AG04450 (cell line): ENCODE results near the gene ZNF106. TPM values are rescaled to one million over a fixed set of nuclear protein-coding genes. Genes with fewer than 3 reads are reported as not detected.

Experiments
- CTCF ChIA-PET: fragments of 300-600, 350-600 bp; formaldehyde crosslinking; extraction: SDS; loops from one replicate; lab custom pipeline; 2022; ENCODE audit warnings: antibody characterized with exemption, inconsistent platforms; lab: Charles Lee
- POLR2A ChIA-PET: fragments of 350-600 bp; formaldehyde crosslinking; extraction: SDS; loops from one replicate; lab custom pipeline; 2021; ENCODE audit warnings: antibody characterized with exemption, inconsistent platforms; lab: Yijun Ruan, JAX
- DNase-seq: peaks from one replicate; pipeline ENCODE4 v3.0.0-alpha.2; 2011; ENCODE audit warnings: low read depth, low spot score
- H3K27ac ChIP-seq: one replicate; pipeline ENCODE4 v1.5.1; 2012; ENCODE audit warnings: low read depth, low read length, control low read depth
- H3K27me3 ChIP-seq: one replicate; pipeline ENCODE4 v1.6.0; 2012; ENCODE audit warnings: low read length; ENCODE audit not compliant: control insufficient read depth, insufficient read depth
- H3K4me3 ChIP-seq: 2 replicates; pipeline ENCODE4 v1.5.1; 2011; ENCODE audit warnings: mild to moderate bottlenecking, low read depth, low read length, control low read depth
- H3K9me3 ChIP-seq: 2 replicates; pipeline ENCODE4 v1.5.1; 2012; ENCODE audit warnings: low read length; ENCODE audit not compliant: control insufficient read depth, insufficient read depth
- CTCF ChIP-seq: IDR thresholded peaks from 2 replicates; pipeline ENCODE4 v1.5.1; 2011; ENCODE audit warnings: low read depth, low read length, control low read depth, inconsistent platforms
- polyA plus RNA-seq: library from polyadenylated mRNA; depleted of rRNA; stranded (reverse); fragments of >200 nt; gene quantifications from 2 replicates; pipeline ENCODE4 v1.2.3, GENCODE V29; 2011

ZNF106 gene
- polyA plus RNA-seq, 1 experiment, result 67.4 TPM

GRCh38 chr15:42384597-42384996 lies 106.3 kb downstream of the ZNF106 start:
- peaks cover 4% of the 10 kb centered on the region for H3K27me3 ChIP-seq
- H3K9me3 ChIP-seq, result no peaks in the 10 kb centered on the region
- DNase-seq, result no peak
- H3K4me3 ChIP-seq, result no peak overlapping the region
- CTCF ChIA-PET, result interaction anchor here (0.6 to 1.8 kb wide), 31 partner anchors 9 to 1636 kb away, joined by 3 to 18 read pairs (median 5); partner anchors contain the start of genes GANC and TMEM87A
- H3K27ac ChIP-seq, result no peak overlapping the region
- POLR2A ChIA-PET, result interaction anchor here (1.2 to 2.4 kb wide), 2 partner anchors 111 to 177 kb away, joined by 5 to 14 read pairs; partner anchors contain the start of genes GANC, TMEM87A and VPS39
- no peak for TF ChIP-seq CTCF

- no peak for TF ChIP-seq CTCF
- H3K9me3 ChIP-seq, result peaks cover 3% of the 10 kb centered on the region; the same call in 1 of the 2 replicates
- POLR2A ChIA-PET, result no interaction called here
- H3K27ac ChIP-seq, result no peak overlapping the region
- no peak overlapping the region for H3K4me3 ChIP-seq
- no peaks in the 10 kb centered on the region for H3K27me3 ChIP-seq
- DNase-seq, result no peak
- CTCF ChIA-PET, result interaction anchor here (0.9 kb wide), 1 partner anchor 9 kb away, joined by 3 read pairs; no protein-coding TSS in a partner anchor
These were observed 112.9 kb downstream of the ZNF106 start for GRCh38 chr15:42378011-42378410.

GRCh38 chr15:42375941-42376340 lies 115.0 kb downstream of the ZNF106 start:
- no peak for TF ChIP-seq CTCF
- no peak overlapping the region for H3K4me3 ChIP-seq
- peaks cover 3% of the 10 kb centered on the region; the same call in 1 of the 2 replicates for H3K9me3 ChIP-seq
- no peak for DNase-seq
- H3K27ac ChIP-seq, result no peak overlapping the region
- H3K27me3 ChIP-seq, result no peaks in the 10 kb centered on the region
- ChIA-PET CTCF (interaction anchor here (2.8 kb wide), 1 partner anchor 9 kb away, joined by 18 read pairs; no protein-coding TSS in a partner anchor), POLR2A (interaction anchor here (1.3 to 1.4 kb wide), 2 partner anchors 11 to 103 kb away, joined by 3 read pairs; partner anchors contain the start of gene TMEM87A)

GRCh38 chr15:42375252-42375651 lies 115.7 kb downstream of the ZNF106 start:
- DNase-seq, result no peak
- Histone ChIP-seq H3K9me3 (peaks cover 3% of the 10 kb centered on the region; the same call in 1 of the 2 replicates), H3K27me3 (no peaks in the 10 kb centered on the region), H3K27ac (no peak overlapping the region), H3K4me3 (no peak overlapping the region)
- ChIA-PET CTCF (interaction anchor here (2.8 kb wide), 1 partner anchor 10 kb away, joined by 18 read pairs; no protein-coding TSS in a partner anchor), POLR2A (no interaction called here)
- no peak for TF ChIP-seq CTCF

- no peak for TF ChIP-seq CTCF
- Histone ChIP-seq H3K4me3 (no peak overlapping the region), H3K27me3 (no peaks in the 10 kb centered on the region), H3K27ac (no peak overlapping the region), H3K9me3 (peaks cover 3% of the 10 kb centered on the region; the same call in 1 of the 2 replicates)
- POLR2A ChIA-PET, result interaction anchor here (0.6 kb wide), 1 partner anchor 50 kb away, joined by 6 read pairs; no protein-coding TSS in a partner anchor
- CTCF ChIA-PET, result interaction anchor here (2.8 kb wide), 1 partner anchor 10 kb away, joined by 18 read pairs; no protein-coding TSS in a partner anchor
- DNase-seq, result no peak
These were observed 116.1 kb downstream of the ZNF106 start for GRCh38 chr15:42374810-42375209.
